CD4-positive, alpha-beta T cell treated with Interleukin-4 for 4 hours (primary cell): ENCODE data around the gene NDUFB8.
A peak's percentile ranks its signal among the peaks of the same experiment; 100 is the strongest.
"Not testable (repeated sequence)": the region's sequence is repeated elsewhere in the genome, so short reads cannot be mapped to it uniquely, and the experiment has no call there.

Experiments used
- DNase-seq: peaks from one replicate; pipeline ENCODE4 v3.0.0-alpha.2; 2020

The NDUFB8 gene

GRCh38 chr10:100529475-100530298, at the start of gene NDUFB8:
Gene NDUFB8 (minus strand): TSS chr10:100529871. CDS start chr10:100529851, 20 bp downstream.
- peak; percentile 89 for DNase-seq

- no peak for DNase-seq
Observed at GRCh38 chr10:100576282-100576635, 46.6 kb upstream of the NDUFB8 start.

GRCh38 chr10:100575585-100576281, 46.1 kb upstream of the NDUFB8 start:
- no peak for DNase-seq

- not testable (repeated sequence) for DNase-seq
Observed at GRCh38 chr10:100575146-100575545, 45.5 kb upstream of the NDUFB8 start.

GRCh38 chr10:100571084-100571856, 41.6 kb upstream of the NDUFB8 start:
- DNase-seq = no peak

GRCh38 chr10:100570506-100570905, 40.8 kb upstream of the NDUFB8 start:
- DNase-seq = no peak

- no peak for DNase-seq
Observed at GRCh38 chr10:100569687-100570481, 40.2 kb upstream of the NDUFB8 start.

- DNase-seq = no peak
Observed at GRCh38 chr10:100568912-100569311, 39.2 kb upstream of the NDUFB8 start.

GRCh38 chr10:100567826-100568225, 38.2 kb upstream of the NDUFB8 start:
- DNase-seq = no peak

- DNase-seq = no peak
Observed at GRCh38 chr10:100567249-100567648, 37.6 kb upstream of the NDUFB8 start.

- DNase-seq = no peak
Observed at GRCh38 chr10:100566561-100566960, 36.9 kb upstream of the NDUFB8 start.

GRCh38 chr10:100565206-100565985, 35.7 kb upstream of the NDUFB8 start:
- DNase-seq = no peak

- DNase-seq = peak; percentile 62
Observed at GRCh38 chr10:100562008-100562672, 32.5 kb upstream of the NDUFB8 start.

- DNase-seq = no peak
Observed at GRCh38 chr10:100561005-100561404, 31.3 kb upstream of the NDUFB8 start.

GRCh38 chr10:100560248-100560647, 30.6 kb upstream of the NDUFB8 start:
- no peak for DNase-seq

GRCh38 chr10:100554902-100555301, 25.2 kb upstream of the NDUFB8 start:
- DNase-seq = no peak

- no peak for DNase-seq
Observed at GRCh38 chr10:100553929-100554328, 24.3 kb upstream of the NDUFB8 start.

GRCh38 chr10:100551738-100552137, 22.1 kb upstream of the NDUFB8 start:
- no peak for DNase-seq

GRCh38 chr10:100551196-100551595, 21.5 kb upstream of the NDUFB8 start:
- DNase-seq = no peak

GRCh38 chr10:100544950-100545349, 15.3 kb upstream of the NDUFB8 start:
- DNase-seq = no peak

GRCh38 chr10:100537475-100537874, 7.8 kb upstream of the NDUFB8 start:
- no peak for DNase-seq
